ENCODE measurements around the gene SH3RF2.
"Not testable (repeated sequence)": the region's sequence is repeated elsewhere in the genome, so short reads cannot be mapped to it uniquely, and the experiment has no call there.

The SH3RF2 gene

GRCh38 chr5:145954140-145954539, 17.8 kb downstream of the SH3RF2 start:
- not testable (repeated sequence) for DNase-seq

GRCh38 chr5:145957388-145957787, 21.0 kb downstream of the SH3RF2 start:
- no peak for DNase-seq

- no peak for DNase-seq
Observed at GRCh38 chr5:145958436-145958835, 22.1 kb downstream of the SH3RF2 start.

GRCh38 chr5:145960166-145960565, 23.8 kb downstream of the SH3RF2 start:
- DNase-seq: no peak

- DNase-seq: no peak
Observed at GRCh38 chr5:145960848-145961600, 24.6 kb downstream of the SH3RF2 start.

- no peak for DNase-seq
Observed at GRCh38 chr5:145962001-145962400, 25.6 kb downstream of the SH3RF2 start.

- DNase-seq: not testable (repeated sequence)
Observed at GRCh38 chr5:145964008-145964407, 27.6 kb downstream of the SH3RF2 start.

- DNase-seq: no peak
Observed at GRCh38 chr5:145965804-145966203, 29.4 kb downstream of the SH3RF2 start.

GRCh38 chr5:145967296-145967695, 30.9 kb downstream of the SH3RF2 start:
- DNase-seq: no peak

- DNase-seq: no peak
Observed at GRCh38 chr5:145968970-145969713, 32.8 kb downstream of the SH3RF2 start.

- no peak for DNase-seq
Observed at GRCh38 chr5:145969714-145970092, 33.3 kb downstream of the SH3RF2 start.

GRCh38 chr5:145971108-145971507, 34.7 kb downstream of the SH3RF2 start:
- DNase-seq: no peak

- DNase-seq: no peak
Observed at GRCh38 chr5:145971701-145972100, 35.3 kb downstream of the SH3RF2 start.

GRCh38 chr5:145975001-145975360, 38.6 kb downstream of the SH3RF2 start:
- no peak for DNase-seq

- DNase-seq: no peak
Observed at GRCh38 chr5:145975361-145976066, 39.1 kb downstream of the SH3RF2 start.

GRCh38 chr5:145976431-145977155, 40.2 kb downstream of the SH3RF2 start:
- DNase-seq: no peak

- no peak for DNase-seq
Observed at GRCh38 chr5:145978171-145978570, 41.8 kb downstream of the SH3RF2 start.

- no peak for DNase-seq
Observed at GRCh38 chr5:145978708-145979107, 42.3 kb downstream of the SH3RF2 start.

- DNase-seq: no peak
Observed at GRCh38 chr5:145979270-145980223, 43.2 kb downstream of the SH3RF2 start.

GRCh38 chr5:145980259-145980658, 43.9 kb downstream of the SH3RF2 start:
- DNase-seq: no peak

GRCh38 chr5:145980718-145981117, 44.3 kb downstream of the SH3RF2 start:
- no peak for DNase-seq

Data from activated gamma-delta T cell (primary cell).